C4-2B (cell line): ENCODE results near the gene FHAD1.

Experiments used
- ZFX ChIP-seq: fragments of 450-650 bp; IDR thresholded peaks from 2 replicates; pipeline ENCODE4 v1.6.1; 2017
- TF ChIP-seq, protein P1 (sequence below): fragments of 450-650 bp; conservative IDR thresholded peaks from 2 replicates; pipeline ENCODE4 v1.5.1; 2017; ENCODE audit warnings: mild to moderate bottlenecking

GRCh38 chr1:15314328-15315281 lies 67.6 kb downstream of the FHAD1 start:
- TF ChIP-seq, protein P1, sequence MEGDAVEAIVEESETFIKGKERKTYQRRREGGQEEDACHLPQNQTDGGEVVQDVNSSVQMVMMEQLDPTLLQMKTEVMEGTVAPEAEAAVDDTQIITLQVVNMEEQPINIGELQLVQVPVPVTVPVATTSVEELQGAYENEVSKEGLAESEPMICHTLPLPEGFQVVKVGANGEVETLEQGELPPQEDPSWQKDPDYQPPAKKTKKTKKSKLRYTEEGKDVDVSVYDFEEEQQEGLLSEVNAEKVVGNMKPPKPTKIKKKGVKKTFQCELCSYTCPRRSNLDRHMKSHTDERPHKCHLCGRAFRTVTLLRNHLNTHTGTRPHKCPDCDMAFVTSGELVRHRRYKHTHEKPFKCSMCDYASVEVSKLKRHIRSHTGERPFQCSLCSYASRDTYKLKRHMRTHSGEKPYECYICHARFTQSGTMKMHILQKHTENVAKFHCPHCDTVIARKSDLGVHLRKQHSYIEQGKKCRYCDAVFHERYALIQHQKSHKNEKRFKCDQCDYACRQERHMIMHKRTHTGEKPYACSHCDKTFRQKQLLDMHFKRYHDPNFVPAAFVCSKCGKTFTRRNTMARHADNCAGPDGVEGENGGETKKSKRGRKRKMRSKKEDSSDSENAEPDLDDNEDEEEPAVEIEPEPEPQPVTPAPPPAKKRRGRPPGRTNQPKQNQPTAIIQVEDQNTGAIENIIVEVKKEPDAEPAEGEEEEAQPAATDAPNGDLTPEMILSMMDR, result no peak
- TF ChIP-seq ZFX, result no peak
